ENCODE data around the gene WLS.
A peak's percentile ranks its signal among the peaks of the same experiment; 100 is the strongest.

The WLS gene

GRCh38 chr1:68191717-68192116 is 40.6 kb downstream of the WLS start:
- TF ChIP-seq, protein P1, sequence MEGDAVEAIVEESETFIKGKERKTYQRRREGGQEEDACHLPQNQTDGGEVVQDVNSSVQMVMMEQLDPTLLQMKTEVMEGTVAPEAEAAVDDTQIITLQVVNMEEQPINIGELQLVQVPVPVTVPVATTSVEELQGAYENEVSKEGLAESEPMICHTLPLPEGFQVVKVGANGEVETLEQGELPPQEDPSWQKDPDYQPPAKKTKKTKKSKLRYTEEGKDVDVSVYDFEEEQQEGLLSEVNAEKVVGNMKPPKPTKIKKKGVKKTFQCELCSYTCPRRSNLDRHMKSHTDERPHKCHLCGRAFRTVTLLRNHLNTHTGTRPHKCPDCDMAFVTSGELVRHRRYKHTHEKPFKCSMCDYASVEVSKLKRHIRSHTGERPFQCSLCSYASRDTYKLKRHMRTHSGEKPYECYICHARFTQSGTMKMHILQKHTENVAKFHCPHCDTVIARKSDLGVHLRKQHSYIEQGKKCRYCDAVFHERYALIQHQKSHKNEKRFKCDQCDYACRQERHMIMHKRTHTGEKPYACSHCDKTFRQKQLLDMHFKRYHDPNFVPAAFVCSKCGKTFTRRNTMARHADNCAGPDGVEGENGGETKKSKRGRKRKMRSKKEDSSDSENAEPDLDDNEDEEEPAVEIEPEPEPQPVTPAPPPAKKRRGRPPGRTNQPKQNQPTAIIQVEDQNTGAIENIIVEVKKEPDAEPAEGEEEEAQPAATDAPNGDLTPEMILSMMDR (IDR thresholded peaks at IDR 0.05; ENCODE audit: insufficient read depth, low read depth, low read length, missing control alignments), result no peak
- DNase-seq (ENCODE audit: low read depth), result no peak
- H3K4me3 ChIP-seq (ENCODE audit: low read length), result no peak overlapping the region

DNA sequence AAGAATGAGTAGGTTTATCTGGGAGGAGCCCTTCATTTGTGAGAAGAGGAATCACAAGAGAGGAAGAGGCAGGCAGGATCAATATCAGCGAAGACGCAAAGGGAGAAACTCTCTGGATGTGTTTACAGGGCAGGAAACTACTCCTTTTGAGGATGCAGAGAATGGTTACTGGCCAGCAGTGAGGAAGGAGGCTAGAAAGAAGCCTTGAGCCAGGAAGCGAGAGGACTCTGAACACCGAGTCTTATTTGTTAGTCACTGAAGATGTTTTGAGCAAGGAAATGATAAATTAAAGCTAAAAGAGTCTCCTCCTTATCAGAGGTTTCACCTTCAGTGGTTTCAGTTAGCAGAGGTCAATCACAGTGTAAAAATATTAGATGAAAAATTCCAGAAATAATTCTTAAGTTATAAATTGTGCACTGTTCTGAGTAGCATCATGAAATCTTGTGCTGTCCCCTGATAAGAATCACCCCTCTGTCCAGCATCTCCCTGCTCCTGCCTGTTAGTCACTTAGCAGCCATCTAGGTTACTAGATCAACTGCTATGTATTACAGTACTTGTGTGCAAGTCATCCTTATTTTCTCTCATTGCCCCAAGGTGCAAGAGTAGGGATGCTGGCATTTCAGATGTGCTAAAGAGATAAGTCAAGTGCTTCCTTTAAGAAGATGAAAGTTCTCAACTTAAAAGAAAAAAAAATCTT is 43.5 kb downstream of the WLS start:
- DNase-seq (ENCODE audit: low read depth), result no peak
- no peak overlapping the region for H3K4me3 ChIP-seq (ENCODE audit: low read length)
- TF ChIP-seq, protein P1 (IDR thresholded peaks at IDR 0.05; ENCODE audit: insufficient read depth, low read depth, low read length, missing control alignments), result no peak

GRCh38 chr1:68188060-68188538 is 44.2 kb downstream of the WLS start:
- no peak for DNase-seq (ENCODE audit: low read depth)
- TF ChIP-seq, protein P1 (IDR thresholded peaks at IDR 0.05; ENCODE audit: insufficient read depth, low read depth, low read length, missing control alignments), result no peak
- no peak overlapping the region for H3K4me3 ChIP-seq (ENCODE audit: low read length)

DNA sequence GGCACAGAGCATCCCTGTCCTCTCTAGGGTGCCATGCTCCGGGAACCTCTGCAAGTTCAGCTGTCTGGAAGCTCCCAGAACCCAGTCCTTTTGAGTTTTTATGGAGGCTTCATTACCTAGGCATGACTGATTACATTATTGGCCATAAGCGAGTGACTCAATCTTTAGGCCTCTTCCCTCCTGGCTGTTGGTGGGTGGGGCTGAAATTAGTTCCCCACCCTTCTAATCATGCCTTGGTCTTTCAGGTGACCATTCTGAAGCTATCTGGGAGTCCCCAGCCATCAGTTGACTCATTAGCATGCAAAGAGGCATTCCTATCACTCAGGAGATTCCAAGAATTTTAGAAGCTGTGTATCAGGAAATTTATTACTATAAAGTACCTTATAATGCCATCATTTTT is 46.6 kb downstream of the WLS start:
- H3K4me3 ChIP-seq (ENCODE audit: low read length), result no peak overlapping the region
- TF ChIP-seq, protein P1 (IDR thresholded peaks at IDR 0.05; ENCODE audit: insufficient read depth, low read depth, low read length, missing control alignments), result no peak
- DNase-seq (ENCODE audit: low read depth), result peak; percentile 76

- TF ChIP-seq, protein P1 (IDR thresholded peaks at IDR 0.05; ENCODE audit: insufficient read depth, low read depth, low read length, missing control alignments), result no peak
- no peak overlapping the region for H3K4me3 ChIP-seq (ENCODE audit: low read length)
- no peak for DNase-seq (ENCODE audit: low read depth)
Measured at GRCh38 chr1:68183895-68184294, 48.4 kb downstream of the WLS start.

DNA sequence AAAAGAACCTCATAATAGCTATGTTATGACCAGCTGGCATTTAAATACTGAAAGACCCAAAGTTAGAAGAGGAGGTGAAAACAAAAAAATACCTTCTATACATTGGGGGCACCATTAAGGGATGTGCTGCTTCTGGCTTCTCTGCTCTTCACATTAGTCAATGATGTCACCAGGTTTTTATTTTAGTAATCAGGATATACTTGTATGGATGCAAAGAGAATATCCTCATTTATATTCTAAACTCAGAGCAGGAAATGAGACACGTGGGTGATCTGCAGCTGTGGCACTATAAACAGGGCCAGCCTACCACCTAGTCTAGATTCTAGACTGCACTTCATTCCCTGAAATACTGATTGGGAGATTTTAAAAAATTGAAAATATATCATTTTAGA is 51.2 kb downstream of the WLS start:
- TF ChIP-seq, protein P1 (IDR thresholded peaks at IDR 0.05; ENCODE audit: insufficient read depth, low read depth, low read length, missing control alignments), result no peak
- no peak overlapping the region for H3K4me3 ChIP-seq (ENCODE audit: low read length)
- no peak for DNase-seq (ENCODE audit: low read depth)
